ENCODE measurements around the gene FGD1.
"Not testable (repeated sequence)": the region's sequence is repeated elsewhere in the genome, so short reads cannot be mapped to it uniquely, and the experiment has no call there.

FGD1 gene

GRCh38 chrX:54495814-54496516 is at the start of gene FGD1:
TSS of gene FGD1 (minus strand) at chrX:54496234. CDS start at chrX:54495432, 802 bp downstream.
- TF ChIP-seq CTCF (IDR thresholded peaks at IDR 0.05) = no peak
- H3K4me1 Mint-ChIP-seq = peaks cover 64% of the 10 kb centered on the region
- peak within 1 kb of the TSS; percentile 57 for H3K27ac Mint-ChIP-seq

GRCh38 chrX:54542239-54542638 is 46.2 kb upstream of the FGD1 start:
- not testable (repeated sequence) for H3K27me3 Mint-ChIP-seq (ENCODE audit: low read depth, poor library complexity); DNase-seq; H3K27ac Mint-ChIP-seq; H3K4me3 Mint-ChIP-seq; H3K4me1 Mint-ChIP-seq
- Mint-ChIP-seq H3K9me3 (peaks cover 37% of the 10 kb centered on the region), H3K36me3 (ENCODE audit: low read depth) (peaks cover 44% of the 10 kb centered on the region)

More at GRCh38 chrX:54495814-54496516, at the start of gene FGD1:
- H3K9me3 Mint-ChIP-seq = peaks cover 68% of the 10 kb centered on the region
- no peaks in the 10 kb centered on the region for H3K27me3 Mint-ChIP-seq (ENCODE audit: low read depth, poor library complexity)
- H3K4me3 Mint-ChIP-seq = peak within 1 kb of the TSS; percentile 91
- peaks cover 7% of the 10 kb centered on the region for H3K36me3 Mint-ChIP-seq (ENCODE audit: low read depth)
- DNase-seq = peak; percentile 82

- H3K36me3 Mint-ChIP-seq (ENCODE audit: low read depth) = peaks cover 51% of the 10 kb centered on the region
- H3K9me3 Mint-ChIP-seq = peaks cover 47% of the 10 kb centered on the region
- H3K4me1 Mint-ChIP-seq = no peaks in the 10 kb centered on the region
- TF ChIP-seq CTCF (IDR thresholded peaks at IDR 0.05) = no peak
- no peak overlapping the region for H3K4me3 Mint-ChIP-seq
- peaks cover 4% of the 10 kb centered on the region for H3K27me3 Mint-ChIP-seq (ENCODE audit: low read depth, poor library complexity)
- no peak overlapping the region for H3K27ac Mint-ChIP-seq
- DNase-seq = no peak
These were observed 44.3 kb upstream of the FGD1 start for GRCh38 chrX:54540289-54540688.

- no peak for TF ChIP-seq CTCF (IDR thresholded peaks at IDR 0.05)
- Mint-ChIP-seq H3K9me3 (peaks cover 57% of the 10 kb centered on the region), H3K27me3 (ENCODE audit: low read depth, poor library complexity) (no peaks in the 10 kb centered on the region), H3K27ac (peak overlapping the region; percentile 98), H3K36me3 (ENCODE audit: low read depth) (peaks cover 26% of the 10 kb centered on the region), H3K4me3 (peak overlapping the region; percentile 53), H3K4me1 (peaks cover 35% of the 10 kb centered on the region)
- no peak for DNase-seq
These were observed 38.2 kb upstream of the FGD1 start for GRCh38 chrX:54534271-54534670.

- peaks cover 73% of the 10 kb centered on the region for H3K9me3 Mint-ChIP-seq
- no peak for TF ChIP-seq CTCF (IDR thresholded peaks at IDR 0.05)
- H3K27ac Mint-ChIP-seq = peak overlapping the region; percentile 92
- peak; percentile 5 for DNase-seq
- peaks cover 26% of the 10 kb centered on the region for H3K36me3 Mint-ChIP-seq (ENCODE audit: low read depth)
- H3K4me1 Mint-ChIP-seq = peaks cover 40% of the 10 kb centered on the region
- peak overlapping the region; percentile 93 for H3K4me3 Mint-ChIP-seq
- no peaks in the 10 kb centered on the region for H3K27me3 Mint-ChIP-seq (ENCODE audit: low read depth, poor library complexity)
These were observed 34.4 kb upstream of the FGD1 start for GRCh38 chrX:54530357-54530900.

- Mint-ChIP-seq H3K9me3 (peaks cover 73% of the 10 kb centered on the region), H3K27me3 (ENCODE audit: low read depth, poor library complexity) (no peaks in the 10 kb centered on the region), H3K27ac (peak within 1 kb of the TSS; percentile 99), H3K36me3 (ENCODE audit: low read depth) (peaks cover 24% of the 10 kb centered on the region), H3K4me1 (peaks cover 38% of the 10 kb centered on the region), H3K4me3 (peak within 1 kb of the TSS; percentile 93)
- DNase-seq = peak; percentile 76
- TF ChIP-seq CTCF (IDR thresholded peaks at IDR 0.05) = no peak
These were observed 33.7 kb upstream of the FGD1 start, which contains the start of gene GNL3L for GRCh38 chrX:54529552-54530356. TSS of gene GNL3L (plus strand) at chrX:54530219. CDS start at chrX:54532567, 2,348 bp downstream.
